Heart left ventricle (tissue), 13 donors: ENCODE data around the gene TRPM1.

ENCODE experiments used
- CTCF ChIP-seq, 12 donors: fragments of 200-600 bp; sonication (generic) in 4 of 12; IDR thresholded peaks; one replicate each; pipeline versions ENCODE4 v1.5.0 to v1.8.0; 2018 to 2022; ENCODE audit warnings: antibody characterized with exemption in 12 of 12, mild to moderate bottlenecking in 5 of 12
- POLR2A ChIP-seq, 2 donors: fragments of 450-650 bp; IDR thresholded peaks; one replicate each; pipeline ENCODE4 v1.6.1; 2017; ENCODE audit warnings: antibody characterized with exemption in 2 of 2, mild to moderate bottlenecking in 2 of 2, moderate library complexity in 2 of 2
- donor health status: ischemic (EF 13 %, LVEDD 7.1; RV severe dilation, severe dysfunction).
- donor health status: DM: no; HTN: yes; CAD: no.
- donor health status: DM: no; HTN: no; CAD: no.
- donor health status: ischemic (EF 25% LVEDD 6.9; RV normal size, moderate dysfunction).
- donor health status: ischemic (EF 25% LVEDD 5.7; RV mildly dilated, moderate dysfunction).
- donor health status: ischemic (EF 35%, LVEDD 5.7; RV mildly dilated, moderate dysfunction).
- donor health status: nonischemic (EF 11% LVEDD 7.7; RV severe dilation, severe dysfunction).
- donor health status: DM: yes; HTN: yes; CAD: no.
- donor health status: PGD.
- donor health status: ischemic (EF 29% LVEDD 5.4; RV normal size, mild dysfunction).
- donor health status: nonischemic (EF 23%, LVEDD 6.1; RV moderate dilation, normal function).

GRCh38 chr15:31101262-31102038 is at the start of gene TRPM1:
- TF ChIP-seq CTCF (IDR thresholded peaks at IDR 0.05) (no peak), POLR2A (IDR thresholded peaks at IDR 0.05) (no peak)
